HUES64 (cell line): ENCODE data around the gene GRIA3. TPM values are rescaled to one million over a fixed set of nuclear protein-coding genes. Genes with fewer than 3 reads are reported as not detected.

ENCODE experiments used
- H3K27ac ChIP-seq: 2 replicates; pipeline ENCODE4 v1.7.0; 2013; ENCODE audit warnings: low read depth, low read length, inconsistent platforms
- H3K27me3 ChIP-seq: 2 replicates; pipeline ENCODE4 v1.6.1; 2013; ENCODE audit warnings: mild to moderate bottlenecking, low read length; ENCODE audit not compliant: insufficient read depth
- H3K36me3 ChIP-seq: 2 replicates; pipeline ENCODE4 v1.6.1; 2013; ENCODE audit warnings: mild to moderate bottlenecking, low read length; ENCODE audit not compliant: insufficient read depth
- H3K4me1 ChIP-seq: 2 replicates; pipeline ENCODE4 v1.6.1; 2013; ENCODE audit warnings: mild to moderate bottlenecking, low read length, moderate library complexity; ENCODE audit not compliant: insufficient read depth
- H3K4me3 ChIP-seq: 2 replicates; pipeline ENCODE4 v1.5.1; 2013; ENCODE audit warnings: mild to moderate bottlenecking, low read length, moderate library complexity
- H3K9ac ChIP-seq: 2 replicates; pipeline ENCODE4 v1.6.1; 2013; ENCODE audit warnings: mild to moderate bottlenecking, low read depth, low read length
- H3K9me3 ChIP-seq: 2 replicates; pipeline ENCODE4 v1.6.1; 2013; ENCODE audit warnings: low read depth, low read length; ENCODE audit not compliant: insufficient read depth
- WGBS: fragments of 150-250, 120-280 bp; methylation state at CpG from one replicate; pipeline ENCODE4 v1.1.7; 2013; ENCODE audit warnings: missing lambda C conversion rate; 5-methylcytosine and 5-hydroxymethylcytosine counted together
- polyA plus RNA-seq, 2 experiments: library from polyadenylated mRNA; stranded (reverse); fragments of 50-300 nt; gene quantifications; one replicate each; pipeline ENCODE4 v1.2.3, GENCODE V29; 2013

GRIA3 gene
- polyA plus RNA-seq (2013, experiment 1 of 2): 3.1 TPM
- polyA plus RNA-seq (2013, experiment 2 of 2): 3.6 TPM

- under 1% methylated on average over 31 of the region's 33 CpGs for WGBS
- Histone ChIP-seq H3K4me3 (peak within 1 kb of the TSS; percentile 72), H3K9ac (peak within 1 kb of the TSS; percentile 52; the same call in 1 of the 2 replicates), H3K36me3 (no peaks in the 10 kb centered on the region), H3K27ac (no peak within 1 kb of the TSS), H3K9me3 (no peaks in the 10 kb centered on the region), H3K27me3 (peaks cover 29% of the 10 kb centered on the region), H3K4me1 (peaks cover 15% of the 10 kb centered on the region)
Observed at GRCh38 chrX:123184219-123184865, at the start of gene GRIA3. TSS of gene GRIA3 (plus strand) at chrX:123184278. CDS start at chrX:123184536, 258 bp downstream.

- Histone ChIP-seq H3K9ac (no peak overlapping the region), H3K9me3 (no peaks in the 10 kb centered on the region), H3K4me3 (no peak overlapping the region), H3K27ac (no peak overlapping the region), H3K36me3 (no peaks in the 10 kb centered on the region), H3K27me3 (no peaks in the 10 kb centered on the region), H3K4me1 (peaks cover 6% of the 10 kb centered on the region; the same call in 1 of the 2 replicates)
- WGBS: 95% methylated on average over 1 of the region's 1 CpG
Observed at GRCh38 chrX:123138473-123138872, 45.6 kb upstream of the GRIA3 start.

GRCh38 chrX:123140454-123140853, 43.6 kb upstream of the GRIA3 start:
- H3K9ac ChIP-seq: no peak overlapping the region
- H3K4me3 ChIP-seq: no peak overlapping the region
- no peaks in the 10 kb centered on the region for H3K36me3 ChIP-seq
- H3K4me1 ChIP-seq: peaks cover 6% of the 10 kb centered on the region; the same call in 1 of the 2 replicates
- no peak overlapping the region for H3K27ac ChIP-seq
- no peaks in the 10 kb centered on the region for H3K9me3 ChIP-seq
- WGBS: 94% methylated on average over 3 of the region's 5 CpGs
- no peaks in the 10 kb centered on the region for H3K27me3 ChIP-seq

- peaks cover 6% of the 10 kb centered on the region; the same call in 1 of the 2 replicates for H3K4me1 ChIP-seq
- no peaks in the 10 kb centered on the region for H3K27me3 ChIP-seq
- H3K9ac ChIP-seq: no peak overlapping the region
- no peaks in the 10 kb centered on the region for H3K36me3 ChIP-seq
- no peaks in the 10 kb centered on the region for H3K9me3 ChIP-seq
- no peak overlapping the region for H3K4me3 ChIP-seq
- no CpG with 5 or more reads among the region's 1 CpG for WGBS
- no peak overlapping the region for H3K27ac ChIP-seq
Observed at GRCh38 chrX:123140904-123141303, 43.2 kb upstream of the GRIA3 start.

- H3K9ac ChIP-seq: no peak overlapping the region
- H3K36me3 ChIP-seq: no peaks in the 10 kb centered on the region
- H3K4me3 ChIP-seq: no peak overlapping the region
- WGBS: 98% methylated on average over 3 of the region's 7 CpGs
- no peaks in the 10 kb centered on the region for H3K4me1 ChIP-seq
- no peak overlapping the region for H3K27ac ChIP-seq
- H3K27me3 ChIP-seq: no peaks in the 10 kb centered on the region
- no peaks in the 10 kb centered on the region for H3K9me3 ChIP-seq
Observed at GRCh38 chrX:123153846-123154335, 30.2 kb upstream of the GRIA3 start.

GRCh38 chrX:123155327-123155726, 28.8 kb upstream of the GRIA3 start:
- no peaks in the 10 kb centered on the region for H3K9me3 ChIP-seq
- whole genome bisulfite sequencing: 97% methylated on average over 1 of the region's 1 CpG
- H3K27me3 ChIP-seq: no peaks in the 10 kb centered on the region
- no peaks in the 10 kb centered on the region for H3K36me3 ChIP-seq
- no peak overlapping the region for H3K9ac ChIP-seq
- H3K27ac ChIP-seq: no peak overlapping the region
- no peak overlapping the region for H3K4me3 ChIP-seq
- no peaks in the 10 kb centered on the region for H3K4me1 ChIP-seq

GRCh38 chrX:123157586-123157985, 26.5 kb upstream of the GRIA3 start:
- H3K4me3 ChIP-seq: no peak overlapping the region
- no peaks in the 10 kb centered on the region for H3K27me3 ChIP-seq
- WGBS: 96% methylated on average over 2 of the region's 3 CpGs
- no peak overlapping the region for H3K27ac ChIP-seq
- no peaks in the 10 kb centered on the region for H3K9me3 ChIP-seq
- no peaks in the 10 kb centered on the region for H3K36me3 ChIP-seq
- H3K4me1 ChIP-seq: no peaks in the 10 kb centered on the region
- no peak overlapping the region for H3K9ac ChIP-seq

- no peaks in the 10 kb centered on the region for H3K9me3 ChIP-seq
- H3K27me3 ChIP-seq: no peaks in the 10 kb centered on the region
- no peaks in the 10 kb centered on the region for H3K4me1 ChIP-seq
- WGBS: 100% methylated on average over 1 of the region's 4 CpGs
- H3K36me3 ChIP-seq: no peaks in the 10 kb centered on the region
- H3K27ac ChIP-seq: no peak overlapping the region
- H3K4me3 ChIP-seq: no peak overlapping the region
- H3K9ac ChIP-seq: no peak overlapping the region
Observed at GRCh38 chrX:123159403-123159802, 24.7 kb upstream of the GRIA3 start.

GRCh38 chrX:123167621-123168020, 16.5 kb upstream of the GRIA3 start:
- H3K27ac ChIP-seq: no peak overlapping the region
- H3K9me3 ChIP-seq: no peaks in the 10 kb centered on the region
- H3K27me3 ChIP-seq: no peaks in the 10 kb centered on the region

GRCh38 chrX:123169247-123169901, 14.7 kb upstream of the GRIA3 start:
- Histone ChIP-seq H3K27ac (no peak overlapping the region), H3K4me3 (no peak overlapping the region), H3K4me1 (no peaks in the 10 kb centered on the region), H3K36me3 (no peaks in the 10 kb centered on the region), H3K9ac (no peak overlapping the region), H3K9me3 (no peaks in the 10 kb centered on the region), H3K27me3 (no peaks in the 10 kb centered on the region)
- 90% methylated on average over 2 of the region's 2 CpGs for WGBS

More at GRCh38 chrX:123167621-123168020, 16.5 kb upstream of the GRIA3 start:
- Histone ChIP-seq H3K9ac (no peak overlapping the region), H3K4me3 (no peak overlapping the region), H3K36me3 (no peaks in the 10 kb centered on the region), H3K4me1 (no peaks in the 10 kb centered on the region)

GRCh38 chrX:123170546-123170945, 13.5 kb upstream of the GRIA3 start:
- Histone ChIP-seq H3K4me3 (no peak overlapping the region), H3K27ac (no peak overlapping the region), H3K27me3 (no peaks in the 10 kb centered on the region), H3K36me3 (no peaks in the 10 kb centered on the region), H3K9me3 (no peaks in the 10 kb centered on the region), H3K9ac (no peak overlapping the region), H3K4me1 (peaks cover 4% of the 10 kb centered on the region; the same call in 1 of the 2 replicates)
- WGBS: 90% methylated on average over 7 of the region's 7 CpGs
